ENCODE data around the gene ATG3.
"Not testable (repeated sequence)": the region's sequence is repeated elsewhere in the genome, so short reads cannot be mapped to it uniquely, and the experiment has no call there.

Gene ATG3

DNA sequence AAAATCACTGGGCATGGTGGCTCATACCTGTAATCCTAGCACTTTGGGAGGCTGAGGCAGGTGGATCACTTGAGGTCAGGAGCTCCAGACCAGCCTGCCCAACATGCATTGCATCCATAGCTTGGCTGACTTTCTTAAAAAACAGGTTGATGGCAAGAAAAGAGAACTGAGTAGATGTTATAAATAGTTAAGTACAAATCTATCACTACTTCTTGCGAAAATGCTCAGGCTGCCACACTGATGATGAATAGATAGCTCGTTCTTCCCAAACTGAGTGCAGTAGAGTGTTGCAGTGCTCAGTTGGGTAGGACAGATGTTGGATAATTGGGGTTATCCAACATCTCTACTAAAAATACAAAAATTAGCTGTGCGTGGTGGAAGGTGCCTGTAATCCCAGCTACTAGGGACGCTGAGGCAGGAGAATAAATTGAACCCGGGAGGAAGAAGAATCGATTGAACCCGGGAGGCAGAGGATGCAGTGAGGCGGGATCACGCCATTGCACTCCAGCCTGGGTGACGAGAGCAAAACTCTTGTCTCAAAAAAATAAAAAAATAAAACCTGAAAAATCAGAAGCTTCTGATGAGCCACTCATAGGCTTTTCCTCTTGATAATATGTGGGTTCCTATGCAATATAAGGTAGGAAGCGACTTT is 63.7 kb downstream of the ATG3 start:
- DNase-seq: no peak

DNA sequence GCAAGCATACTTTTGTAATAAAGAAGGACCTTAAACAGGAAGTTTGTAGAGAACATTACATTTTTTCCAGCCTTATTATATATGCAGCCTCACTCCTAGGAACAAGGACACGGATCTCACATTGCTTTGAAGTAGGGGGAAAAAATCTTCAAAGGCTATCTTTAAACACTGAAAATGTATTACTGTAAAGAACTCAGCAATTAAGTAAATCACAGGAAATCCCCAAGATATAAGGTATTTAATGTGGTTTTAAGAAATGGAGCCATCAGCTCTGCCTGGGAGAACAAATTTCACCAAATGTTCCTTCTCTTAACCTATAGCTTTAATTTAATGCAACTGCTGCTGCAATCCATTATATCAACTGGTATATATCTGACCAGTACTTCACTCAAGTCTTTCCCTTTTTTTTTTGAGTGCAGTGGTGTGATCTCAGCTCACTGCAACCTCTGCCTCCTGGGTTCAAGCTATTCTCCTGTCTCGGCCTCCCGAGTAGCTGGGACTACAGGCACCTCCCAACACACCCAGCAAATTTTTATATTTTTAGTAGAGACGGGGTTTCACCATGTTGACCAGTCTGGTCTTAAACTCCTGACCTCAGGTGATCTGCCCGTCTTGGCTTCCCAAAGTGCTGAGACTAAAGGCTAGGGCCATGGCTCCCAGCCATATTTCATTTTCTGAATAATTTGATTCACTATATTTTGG is 65.2 kb downstream of the ATG3 start:
- DNase-seq: no peak

DNA sequence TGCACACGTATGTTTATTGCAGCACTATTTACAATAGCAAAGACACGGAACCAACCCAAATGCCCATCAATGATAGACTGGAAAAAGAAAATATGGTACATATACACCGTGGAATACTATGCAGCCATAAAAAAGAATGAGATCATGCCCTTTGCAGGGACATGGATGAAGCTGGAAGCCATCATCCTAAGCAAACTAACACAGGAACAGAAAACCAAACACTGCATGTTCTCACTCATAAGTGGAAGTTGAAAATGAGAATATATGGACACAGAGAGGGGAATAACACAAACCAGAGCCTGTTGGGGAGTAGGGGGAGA is 67.4 kb downstream of the ATG3 start:
- not testable (repeated sequence) for DNase-seq

DNA sequence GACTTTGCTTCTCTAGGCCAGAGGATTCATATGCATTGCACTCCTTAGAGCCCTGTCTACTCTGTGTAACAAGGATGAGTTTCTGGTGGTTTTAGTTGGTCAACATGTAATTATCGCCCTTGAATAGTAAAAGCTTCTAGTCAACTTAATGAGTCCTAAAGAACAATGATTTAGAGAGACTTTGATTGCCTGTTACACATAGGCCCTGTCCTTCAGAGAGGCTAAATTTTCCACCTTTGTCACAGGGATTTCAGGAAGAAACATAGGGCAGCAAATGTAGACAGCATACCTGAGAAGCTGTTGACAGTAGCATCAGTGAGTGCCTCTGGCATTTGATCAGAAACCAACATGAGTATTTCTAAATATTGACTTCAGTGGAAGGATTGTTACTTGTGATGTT is 69.6 kb downstream of the ATG3 start:
- DNase-seq: no peak

DNA sequence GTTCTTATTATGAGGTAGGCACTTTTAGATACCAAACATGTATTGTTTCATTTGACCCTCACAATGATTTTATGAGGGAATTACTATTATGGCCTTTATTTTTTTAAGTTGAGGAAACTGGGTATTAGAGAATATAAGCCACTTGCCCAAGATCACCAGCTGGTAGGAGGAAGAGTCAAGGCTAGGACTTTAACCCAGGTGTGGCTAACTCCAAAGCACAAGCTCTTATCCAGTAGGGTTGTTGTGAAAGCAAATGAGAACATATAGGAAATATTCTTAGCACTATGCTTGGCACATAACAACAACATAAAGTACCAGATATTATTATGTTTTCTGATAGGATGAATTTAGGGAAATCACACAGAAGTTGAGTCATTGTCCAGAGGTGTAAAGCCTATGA is 70.4 kb downstream of the ATG3 start:
- no peak for DNase-seq

DNA sequence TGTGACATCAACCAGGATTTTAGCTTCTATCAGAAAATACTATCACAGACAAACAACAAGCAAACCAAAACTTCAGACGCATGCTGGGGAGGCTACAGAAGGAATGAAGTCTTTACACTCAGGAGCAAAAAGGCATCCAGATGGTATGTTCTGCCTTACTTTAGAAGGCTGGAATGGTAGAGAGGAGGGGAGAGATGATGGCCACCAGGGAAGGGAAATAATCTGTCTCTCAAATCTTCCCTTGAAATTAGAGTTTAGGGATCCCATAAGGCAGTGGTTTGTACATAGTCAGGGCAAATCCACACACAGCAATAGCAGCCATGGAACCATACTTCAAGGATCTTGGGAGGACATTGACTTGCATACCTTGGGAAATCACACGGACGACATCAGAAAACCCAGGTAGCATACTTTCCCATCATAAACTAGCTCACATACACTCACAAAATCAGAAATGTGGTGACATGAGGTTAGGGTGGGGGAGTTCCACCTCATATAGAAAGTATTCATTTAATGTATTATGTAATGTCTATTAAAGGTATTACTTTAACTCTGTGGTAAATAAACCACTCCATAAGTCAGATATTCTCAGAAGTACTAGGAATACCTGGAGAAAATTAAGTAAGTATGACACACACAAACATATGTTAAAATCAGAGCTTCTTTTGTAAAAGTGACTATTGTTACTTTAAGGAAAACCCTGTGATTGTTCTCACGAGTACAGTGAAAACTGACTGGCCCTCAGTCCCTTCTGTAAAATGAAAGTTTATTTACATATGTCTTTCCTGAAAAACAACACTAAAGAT is 71.9 kb downstream of the ATG3 start:
- DNase-seq: no peak

DNA sequence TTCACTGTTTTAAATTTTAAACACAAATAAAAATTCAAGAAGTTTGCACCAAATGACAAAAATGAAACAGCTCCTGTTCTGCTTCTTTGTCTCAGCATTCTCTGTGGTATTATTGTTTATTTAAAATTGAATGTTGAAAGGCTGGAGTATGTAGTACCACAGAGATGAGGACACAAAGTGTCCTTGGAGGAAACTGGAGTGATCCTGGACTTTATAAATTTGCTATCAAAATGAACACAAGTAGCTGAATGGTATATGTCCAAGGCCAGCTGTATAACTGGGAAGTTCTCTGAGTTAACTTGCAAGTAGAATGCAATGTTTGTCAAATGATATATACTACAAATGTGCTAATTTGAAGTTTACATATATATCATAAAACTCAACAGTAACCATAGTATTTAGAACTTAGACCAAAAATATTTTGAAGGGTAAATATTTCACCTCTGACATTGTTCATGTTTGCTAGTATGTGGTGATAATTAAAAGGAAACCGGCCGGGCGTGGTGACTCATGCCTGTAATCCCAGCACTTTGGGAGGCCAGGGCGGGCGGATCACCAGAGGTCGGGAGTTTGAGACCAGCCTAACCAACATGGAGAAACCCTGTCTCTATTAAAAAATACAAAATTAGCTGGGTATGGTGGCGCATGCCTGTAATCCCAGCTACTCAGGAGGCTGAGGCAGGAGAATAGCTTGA is 74.8 kb downstream of the ATG3 start:
- no peak for DNase-seq

DNA sequence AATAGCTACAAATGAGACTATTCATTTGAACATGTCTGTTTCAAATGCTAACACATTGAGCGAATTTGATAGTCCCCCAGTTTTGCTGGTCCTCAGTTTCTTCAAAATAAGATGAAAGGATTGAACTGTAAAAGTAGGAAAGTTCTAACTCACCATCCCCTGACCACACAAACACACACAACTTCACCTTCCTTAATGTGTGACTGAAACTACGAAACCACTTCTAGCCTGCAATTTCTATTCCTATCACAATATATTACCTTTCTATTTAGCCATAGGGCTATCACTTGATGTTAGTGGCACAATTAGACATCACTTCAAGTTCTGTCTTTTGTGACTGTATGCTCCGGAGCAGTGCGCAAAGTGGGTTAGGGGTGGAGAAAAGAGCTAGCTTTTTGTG is 77.4 kb downstream of the ATG3 start:
- no peak for DNase-seq

DNA sequence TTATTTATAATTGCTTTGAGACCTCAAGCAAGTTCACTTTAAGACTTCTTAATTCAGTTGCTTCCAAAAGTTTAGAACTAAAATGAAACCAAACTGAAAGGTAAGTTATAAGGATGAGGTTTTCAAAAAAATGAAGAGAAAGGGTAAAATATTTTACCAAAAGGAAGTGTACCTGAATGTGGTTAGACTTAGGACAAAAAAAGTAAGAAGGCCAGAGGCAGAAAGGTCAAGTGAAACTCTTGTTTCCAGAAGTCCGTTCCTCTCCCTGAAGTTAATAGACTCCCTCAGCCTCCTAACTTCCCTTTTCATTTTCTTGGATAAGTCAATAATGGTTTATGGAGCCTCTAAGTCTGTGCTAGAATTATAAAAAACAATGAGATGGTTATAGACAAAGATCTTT is 79.1 kb downstream of the ATG3 start:
- no peak for DNase-seq

Data from NCI-H1048 (cell line).